GM18519 (cell line): ENCODE results near the gene FMNL2.
"Not testable (repeated sequence)": the region's sequence is repeated elsewhere in the genome, so short reads cannot be mapped to it uniquely, and the experiment has no call there.

Experiments
- ATAC-seq: cut with Tn5 transposase; IDR thresholded peaks from one replicate; pipeline ENCODE4 v1.9.1; 2021; ENCODE audit warnings: mild to moderate bottlenecking, moderate library complexity; ENCODE audit not compliant: unreplicated experiment, low FRiP score

Gene FMNL2

GRCh38 chr2:152511981-152512380 lies 177.0 kb downstream of the FMNL2 start:
- ATAC-seq = no peak

GRCh38 chr2:152513029-152513428 lies 178.1 kb downstream of the FMNL2 start:
- no peak for ATAC-seq

- ATAC-seq = no peak
These were observed 178.7 kb downstream of the FMNL2 start for GRCh38 chr2:152513681-152514080.

GRCh38 chr2:152518034-152518433 lies 183.1 kb downstream of the FMNL2 start:
- no peak for ATAC-seq

- ATAC-seq = no peak
These were observed 183.9 kb downstream of the FMNL2 start for GRCh38 chr2:152518641-152519580.

GRCh38 chr2:152519581-152519952 lies 184.6 kb downstream of the FMNL2 start:
- no peak for ATAC-seq

GRCh38 chr2:152520759-152521158 lies 185.8 kb downstream of the FMNL2 start:
- no peak for ATAC-seq

- ATAC-seq = not testable (repeated sequence)
These were observed 187.5 kb downstream of the FMNL2 start for GRCh38 chr2:152522446-152522845.

- ATAC-seq = no peak
These were observed 188.1 kb downstream of the FMNL2 start for GRCh38 chr2:152523091-152523490.

- ATAC-seq = no peak
These were observed 190.4 kb downstream of the FMNL2 start for GRCh38 chr2:152525277-152525838.

GRCh38 chr2:152529420-152530115 lies 194.6 kb downstream of the FMNL2 start:
- ATAC-seq = no peak

- no peak for ATAC-seq
These were observed 197.3 kb downstream of the FMNL2 start for GRCh38 chr2:152532241-152532640.

GRCh38 chr2:152534460-152535135 lies 199.6 kb downstream of the FMNL2 start:
- no peak for ATAC-seq

GRCh38 chr2:152537081-152537651 lies 202.2 kb downstream of the FMNL2 start:
- no peak for ATAC-seq

- ATAC-seq = no peak
These were observed 204.4 kb downstream of the FMNL2 start for GRCh38 chr2:152539424-152539823.

- no peak for ATAC-seq
These were observed 206.7 kb downstream of the FMNL2 start for GRCh38 chr2:152541712-152542111.

- ATAC-seq = no peak
These were observed 207.5 kb downstream of the FMNL2 start for GRCh38 chr2:152542337-152542994.

- ATAC-seq = no peak
These were observed 208.1 kb downstream of the FMNL2 start for GRCh38 chr2:152542995-152543481.

GRCh38 chr2:152543717-152544116 lies 208.7 kb downstream of the FMNL2 start:
- ATAC-seq = no peak

- ATAC-seq = no peak
These were observed 209.7 kb downstream of the FMNL2 start for GRCh38 chr2:152544638-152545037.
